ENCODE results near the gene SLC9C2.
A peak's percentile ranks its signal among the peaks of the same experiment; 100 is the strongest.
"Not testable (repeated sequence)": the region's sequence is repeated elsewhere in the genome, so short reads cannot be mapped to it uniquely, and the experiment has no call there.

SLC9C2 gene

DNA sequence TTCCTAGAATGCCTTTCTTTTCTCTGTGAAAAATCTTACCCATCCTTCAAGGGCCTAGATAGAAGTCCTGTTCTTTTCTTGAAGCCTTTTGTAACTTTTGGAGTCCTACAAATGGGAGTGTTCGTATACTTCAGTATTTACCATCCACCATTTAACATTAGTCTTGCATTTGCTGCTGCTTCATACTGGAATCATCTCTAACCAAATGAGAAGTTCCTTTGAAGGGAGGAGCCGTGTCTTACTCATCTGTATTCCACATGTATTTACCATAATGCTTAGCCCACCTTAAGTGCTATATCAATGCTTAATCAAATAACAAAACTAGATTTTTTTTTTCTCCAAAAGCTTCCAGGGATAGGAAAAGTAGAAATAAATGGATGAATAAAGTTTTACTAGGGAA lies 118.6 kb downstream of the SLC9C2 start:
- no peak for DNase-seq

DNA sequence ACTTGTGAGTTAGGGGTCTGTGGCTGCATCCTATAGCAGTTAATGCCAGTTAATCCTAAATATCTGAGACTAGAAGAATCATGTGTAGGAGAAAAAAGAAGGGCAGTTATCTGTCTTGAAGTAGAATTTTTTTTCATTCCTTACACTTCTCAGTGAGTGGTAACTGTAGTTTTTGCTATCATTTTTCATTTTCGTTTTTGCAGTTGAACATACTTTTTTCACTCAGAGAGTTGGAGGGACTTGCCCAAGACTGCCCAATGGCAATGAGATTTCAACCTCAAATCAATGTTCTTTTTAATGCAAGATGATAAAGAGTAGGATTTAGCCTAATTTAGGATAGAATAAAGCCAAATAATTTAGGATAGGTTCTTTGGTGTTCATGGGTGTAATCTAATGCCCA lies 120.2 kb downstream of the SLC9C2 start:
- no peak for DNase-seq

DNA sequence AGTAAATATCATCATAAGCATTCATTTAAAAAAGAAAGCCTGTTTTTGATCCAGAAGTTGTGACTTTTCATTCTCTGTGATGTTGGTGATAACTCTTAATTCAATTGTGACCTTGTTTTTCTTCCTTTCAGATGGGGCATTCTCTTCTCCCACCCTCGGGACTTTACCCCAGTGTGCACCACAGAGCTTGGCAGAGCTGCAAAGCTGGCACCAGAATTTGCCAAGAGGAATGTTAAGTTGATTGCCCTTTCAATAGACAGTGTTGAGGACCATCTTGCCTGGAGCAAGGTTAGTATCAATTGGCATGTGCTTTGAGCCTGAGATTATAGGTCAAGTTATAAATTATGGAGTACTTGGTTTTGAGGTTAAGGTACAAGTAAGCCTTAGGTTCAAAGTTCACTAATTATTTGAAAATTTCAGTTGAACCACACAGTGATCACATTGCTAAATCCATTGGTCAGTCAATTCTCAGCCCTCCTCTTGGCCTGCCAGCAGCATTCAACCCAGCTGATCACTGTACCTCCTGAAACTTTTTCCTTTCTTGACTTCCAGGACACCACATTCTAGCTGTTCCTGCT lies 121.6 kb downstream of the SLC9C2 start:
- no peak for DNase-seq

DNA sequence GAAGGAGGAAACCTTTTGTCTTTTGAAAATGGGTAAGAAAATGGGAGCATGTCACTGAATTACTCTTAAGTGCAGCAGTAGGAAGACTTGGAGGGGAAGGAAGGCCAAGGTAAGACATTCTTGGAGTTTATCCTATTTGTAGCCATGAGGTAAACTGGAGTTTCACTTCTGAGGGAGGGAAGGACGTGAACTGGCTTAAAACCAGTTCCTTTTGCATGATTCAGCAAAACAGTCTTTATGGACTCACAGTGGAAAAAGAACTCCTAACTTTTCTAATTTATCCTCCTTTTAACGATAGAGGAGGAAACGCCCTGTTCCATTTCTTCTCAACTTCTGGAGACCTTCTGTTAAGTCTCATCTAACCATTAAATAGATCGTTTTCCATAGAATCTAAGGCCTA lies 123.2 kb downstream of the SLC9C2 start:
- no peak for DNase-seq

DNA sequence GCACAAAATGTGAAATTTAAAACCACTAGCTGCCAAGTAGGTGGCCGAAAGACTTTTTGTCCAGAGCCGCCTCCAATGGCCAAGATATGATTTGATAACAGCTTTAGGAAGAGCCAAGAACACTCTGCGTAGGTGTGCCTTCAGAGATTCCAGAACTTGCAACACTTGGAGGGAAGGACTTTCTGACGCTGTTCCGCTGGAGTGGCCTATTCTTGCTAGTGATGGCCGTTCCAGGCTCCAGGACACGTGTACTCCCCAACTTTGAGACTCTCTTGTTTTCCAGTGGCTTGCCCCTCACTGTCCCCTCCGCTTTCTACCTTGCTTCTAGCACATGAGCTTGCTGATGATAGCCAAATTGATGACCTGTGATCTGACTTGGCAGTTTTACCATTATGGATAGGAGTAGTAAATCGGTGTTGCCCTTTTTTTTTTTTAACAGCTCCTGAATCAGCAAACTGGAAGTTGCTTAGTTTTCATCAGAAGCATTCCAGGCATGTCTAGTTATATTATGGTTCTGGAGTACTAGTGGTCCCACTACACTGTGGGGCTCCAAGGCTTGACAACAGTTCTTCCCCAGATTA lies 124.7 kb downstream of the SLC9C2 start:
- peak in 1 of 2 experiments; percentile 24 for DNase-seq

DNA sequence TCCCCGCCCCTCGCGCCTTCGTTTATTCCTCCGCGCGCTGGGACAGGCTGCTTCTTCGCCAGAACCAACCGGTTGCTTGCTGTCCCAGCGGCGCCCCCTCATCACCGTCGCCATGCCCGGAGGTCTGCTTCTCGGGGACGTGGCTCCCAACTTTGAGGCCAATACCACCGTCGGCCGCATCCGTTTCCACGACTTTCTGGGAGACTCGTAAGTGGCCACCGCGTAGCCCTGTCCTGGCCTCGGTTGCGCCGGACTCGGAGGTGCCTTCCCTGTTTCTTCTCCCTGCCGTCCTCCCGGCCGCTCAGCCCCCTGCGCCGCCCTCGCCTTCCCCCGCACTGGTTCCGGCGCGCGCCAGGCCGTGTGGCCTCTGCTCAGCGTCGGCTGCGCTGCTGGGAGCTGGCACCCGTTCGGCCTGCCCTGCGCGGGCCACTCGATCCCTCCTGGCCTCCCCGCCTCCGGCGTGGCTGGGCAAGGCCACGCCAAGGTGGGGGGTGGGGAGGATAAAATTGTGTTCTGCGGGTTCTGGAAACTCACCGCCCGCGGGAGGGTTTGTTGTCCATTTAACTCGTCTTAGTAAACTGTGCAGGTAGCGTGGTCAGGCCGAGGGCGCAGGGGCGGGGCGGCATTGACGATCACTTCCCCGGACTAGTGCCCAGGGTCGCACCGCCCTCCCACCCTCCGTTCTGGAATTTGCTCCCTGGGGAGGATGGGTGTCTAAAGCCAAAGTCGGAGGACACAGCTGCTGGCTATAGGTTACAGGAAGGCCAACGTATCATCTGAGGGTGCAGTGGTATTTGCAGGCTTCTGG lies 125.4 kb downstream of the SLC9C2 start, which contains the start of gene PRDX6:
TSS of gene PRDX6 (plus strand) at position 50 of the 808 bp plus-strand sequence. CDS start at position 113, 63 bp downstream.
- peak in 1 of 2 experiments; percentile 52 for DNase-seq

DNA sequence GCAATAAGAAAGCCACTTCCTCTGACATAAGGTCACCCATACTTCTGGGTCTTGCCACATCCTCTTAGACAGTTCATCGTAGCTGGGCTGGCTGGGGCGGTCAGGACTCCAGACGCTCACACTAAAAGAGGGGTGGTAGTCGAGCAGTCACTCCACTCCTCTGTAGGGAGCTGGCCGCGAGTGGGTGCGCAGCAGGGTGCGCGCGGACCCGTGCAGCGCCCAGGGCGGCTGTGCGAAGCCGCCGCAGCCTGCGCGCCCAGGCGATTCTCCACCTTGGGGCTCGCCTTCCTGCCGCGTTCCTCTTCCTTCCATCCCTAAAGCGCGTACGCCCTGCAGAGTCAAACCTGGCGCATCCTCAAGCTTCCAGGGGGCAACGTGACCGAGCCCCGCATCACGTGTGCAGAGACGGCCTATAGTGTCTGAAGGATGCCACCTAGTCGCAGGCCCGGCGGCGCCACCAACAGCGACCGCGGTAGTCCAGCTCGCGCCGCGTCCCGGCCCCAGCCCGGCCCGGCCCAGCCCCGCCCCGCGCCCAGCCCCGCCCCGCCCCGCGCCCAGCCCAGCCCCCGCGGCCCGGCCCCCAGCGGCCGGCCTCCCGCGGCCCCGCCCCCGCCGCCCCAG lies 126.1 kb downstream of the SLC9C2 start:
- peak; percentile 77 to 95 for DNase-seq

DNA sequence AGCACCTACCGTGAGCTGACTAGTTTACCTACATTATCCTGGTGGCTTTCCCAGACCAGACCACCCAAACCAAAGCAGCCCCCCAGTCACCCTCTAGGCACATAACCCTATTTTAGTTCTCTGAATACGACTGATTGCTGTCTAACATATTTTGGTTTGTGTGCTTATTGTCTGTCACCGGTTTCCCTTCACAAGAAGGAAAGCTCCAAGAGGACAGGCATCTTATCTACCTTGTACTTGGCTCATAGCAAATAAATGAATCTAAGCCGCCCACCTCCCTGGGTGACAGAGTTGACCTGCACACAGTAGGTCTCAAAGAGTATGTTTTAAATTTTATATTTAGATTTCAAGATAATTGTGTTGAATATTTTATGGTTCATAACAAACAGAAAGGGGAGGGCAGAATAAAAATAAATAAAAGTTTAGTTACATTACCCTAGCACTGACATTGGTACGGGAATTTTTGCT lies 126.6 kb downstream of the SLC9C2 start:
- DNase-seq = no peak

DNA sequence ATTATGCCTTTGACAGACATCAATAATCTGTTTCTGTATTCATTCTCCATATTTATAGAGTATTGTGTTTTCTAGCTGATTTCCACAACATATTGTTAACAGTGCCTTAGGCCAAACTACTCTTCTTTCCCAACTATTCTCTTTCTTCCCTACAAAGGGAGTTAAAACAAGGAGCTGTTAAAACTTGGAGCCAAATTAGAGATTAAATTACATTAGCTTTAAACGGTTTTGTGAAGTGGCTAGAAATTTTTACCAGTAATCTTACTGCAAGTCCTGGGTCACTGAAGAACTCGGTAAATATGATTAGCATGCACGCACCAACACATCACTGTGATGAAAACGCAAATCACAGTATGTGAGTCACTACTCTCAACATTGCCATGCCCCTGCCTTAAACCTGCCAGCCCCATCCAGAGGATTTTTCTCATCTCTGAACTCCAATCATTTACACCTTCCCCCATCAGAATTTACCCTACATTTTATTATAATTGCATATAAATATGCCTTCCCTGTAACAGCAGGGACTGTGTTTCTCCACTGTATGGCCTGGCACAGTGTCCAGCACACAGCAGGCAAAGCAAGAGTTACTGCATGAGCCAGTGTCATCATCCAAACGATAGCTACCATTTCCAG lies 127.2 kb downstream of the SLC9C2 start:
- DNase-seq = no peak

DNA sequence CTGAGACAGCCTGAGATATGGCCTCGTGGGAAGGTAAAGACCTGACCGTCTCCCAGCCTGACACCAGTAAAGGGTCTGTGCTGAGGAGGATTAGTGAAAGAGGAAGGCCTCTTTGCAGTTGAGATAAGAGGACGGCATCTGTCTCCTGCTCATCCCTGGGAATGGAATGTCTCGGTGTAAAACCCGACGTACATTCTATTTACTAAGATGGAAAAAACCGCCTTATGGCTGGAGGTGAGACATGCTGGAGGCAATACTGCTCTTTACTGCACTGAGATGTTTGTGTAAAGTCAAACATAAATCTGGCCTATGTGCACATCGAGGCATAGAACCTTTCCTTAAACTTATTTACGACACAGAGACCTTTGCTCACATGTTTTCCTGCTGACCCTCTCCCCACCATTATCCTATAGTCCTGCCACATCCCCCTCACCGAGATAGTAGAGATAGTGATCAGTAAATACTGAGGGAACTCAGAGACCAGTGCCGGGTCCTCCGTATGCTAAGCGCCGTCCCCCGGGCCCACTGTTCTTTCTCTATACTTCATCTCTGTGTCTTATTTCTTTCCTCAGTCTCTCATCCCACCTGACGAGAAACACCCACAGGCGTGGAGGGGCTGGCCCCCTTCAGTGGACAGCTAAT lies 128.0 kb downstream of the SLC9C2 start:
- DNase-seq = not testable (repeated sequence)

DNA sequence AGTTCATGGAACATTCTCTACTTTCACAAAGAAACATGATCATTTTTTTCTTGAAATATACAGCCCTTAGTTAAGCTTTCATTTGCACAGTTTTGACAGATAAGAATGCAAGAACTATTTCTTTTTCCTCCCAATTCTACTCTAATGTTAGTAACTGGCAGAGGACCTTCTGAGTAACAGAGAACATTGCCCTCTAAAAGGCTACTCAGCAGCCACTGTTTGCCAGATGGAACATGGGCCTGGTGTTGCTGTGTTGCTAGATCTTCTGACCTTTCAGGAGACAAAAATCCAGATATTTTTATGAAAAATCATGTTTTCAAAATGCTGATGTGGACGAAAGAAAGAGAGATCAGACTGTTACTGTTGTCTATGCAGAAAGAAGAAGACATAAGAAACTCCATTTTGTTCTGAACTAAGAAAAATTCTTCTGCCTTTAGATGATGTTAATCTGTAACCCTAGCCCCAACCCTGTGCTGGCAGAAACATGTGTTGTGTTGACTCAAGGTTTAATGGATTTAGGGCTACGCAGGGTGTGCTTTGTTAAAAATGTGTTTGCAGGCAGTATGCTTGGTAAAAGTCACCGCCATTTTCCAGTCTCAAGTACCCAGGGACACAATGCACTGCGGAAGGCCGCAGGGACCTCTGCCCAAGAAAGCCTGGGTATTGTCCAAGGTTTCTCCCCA lies 128.6 kb downstream of the SLC9C2 start:
- no peak for DNase-seq

DNA sequence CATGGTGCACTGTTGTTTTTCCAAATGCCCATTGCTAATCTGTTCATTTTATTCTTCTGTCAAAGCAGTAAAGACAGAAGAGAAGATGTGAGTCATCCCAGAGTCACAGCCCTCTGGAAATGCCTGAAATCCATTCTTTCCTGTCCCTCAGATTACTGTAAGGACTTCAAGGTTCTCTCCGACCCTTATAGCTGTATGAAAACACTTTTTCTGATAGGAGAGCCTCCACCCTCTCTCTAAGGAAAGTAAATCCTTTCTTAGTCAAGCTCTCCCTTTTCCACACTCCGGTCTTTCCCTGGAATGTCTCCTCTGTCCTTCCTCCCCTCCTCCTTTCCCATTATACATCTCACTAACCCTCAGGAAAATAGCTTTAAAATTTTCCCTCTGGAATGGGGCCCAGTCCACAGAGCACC lies 129.3 kb downstream of the SLC9C2 start:
- DNase-seq = no peak

DNA sequence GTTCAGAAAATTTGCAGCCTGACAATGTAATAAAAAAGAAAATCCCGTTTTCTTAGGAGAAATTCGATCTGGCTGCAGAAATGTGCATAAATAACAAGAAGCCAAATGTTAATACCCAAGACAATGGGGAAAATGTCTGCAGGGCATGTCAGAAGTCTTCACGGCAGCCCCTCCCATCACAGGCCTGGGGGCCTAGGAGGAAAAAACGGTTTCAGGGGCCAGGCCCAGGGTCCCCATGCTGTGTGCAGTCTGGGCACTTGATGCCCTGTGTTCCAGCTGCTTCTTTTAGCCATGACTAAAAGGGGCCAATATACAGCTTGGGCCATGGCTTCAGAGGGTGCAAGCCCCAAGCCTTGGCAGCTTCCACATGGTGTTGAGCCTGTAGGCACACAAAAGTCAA lies 132.3 kb downstream of the SLC9C2 start:
- DNase-seq = no peak

DNA sequence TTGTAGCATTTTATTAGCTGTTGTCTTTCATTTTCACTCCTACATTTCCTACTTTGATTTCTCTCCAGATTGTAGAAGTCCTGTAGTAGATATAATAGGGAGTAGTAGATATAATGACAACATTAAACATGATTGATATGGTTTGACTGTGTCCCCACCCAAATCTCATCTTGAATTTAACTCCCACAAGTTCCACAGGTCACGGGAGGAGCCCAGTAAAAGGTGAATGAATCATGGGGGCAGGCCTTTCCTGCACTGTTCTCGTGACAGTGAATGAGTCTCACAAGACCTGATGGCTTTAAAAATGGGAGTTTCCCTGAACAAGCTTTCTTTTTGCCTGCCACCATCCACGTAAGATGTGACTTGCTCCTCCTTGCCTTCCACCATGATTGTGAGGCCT lies 133.2 kb downstream of the SLC9C2 start:
- DNase-seq = no peak

DNA sequence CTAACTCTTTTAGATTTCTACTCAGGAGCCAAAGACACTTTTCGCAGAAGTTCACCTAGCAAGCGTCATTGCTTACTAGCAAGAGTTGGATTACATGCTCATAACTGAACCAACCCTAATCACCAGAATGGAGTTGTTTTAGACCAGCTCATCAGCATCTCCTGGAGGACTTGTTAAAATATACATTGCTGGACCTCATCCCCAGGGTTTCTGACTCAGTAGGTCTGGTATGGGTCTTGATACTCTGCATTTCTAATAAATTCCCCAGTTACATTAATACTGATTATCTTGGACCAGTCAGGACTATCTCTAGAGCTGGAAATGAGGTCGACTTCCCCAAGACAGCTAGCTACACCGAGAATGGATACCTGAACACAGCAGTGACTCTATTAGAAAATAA lies 135.4 kb downstream of the SLC9C2 start:
- no peak for DNase-seq

DNA sequence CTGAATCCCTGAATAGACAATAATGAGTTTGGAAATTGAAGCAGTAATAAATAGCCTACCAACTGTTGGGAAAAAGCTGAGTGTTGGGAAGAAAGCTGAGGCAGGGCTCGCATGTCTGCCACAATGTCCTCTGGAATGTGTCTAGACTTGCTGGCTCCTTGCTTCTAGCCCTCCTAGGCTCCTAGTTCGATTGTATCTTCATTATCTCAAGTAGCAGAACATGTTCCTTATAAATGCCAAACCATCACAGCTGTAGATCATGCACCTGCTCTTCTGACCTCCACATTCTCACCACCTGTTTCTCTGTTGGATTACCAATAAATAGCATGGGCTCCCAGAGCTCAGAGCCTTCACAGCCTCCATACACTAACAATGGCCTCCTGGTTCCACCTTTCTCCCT lies 138.7 kb downstream of the SLC9C2 start:
- DNase-seq = not testable (repeated sequence)

DNA sequence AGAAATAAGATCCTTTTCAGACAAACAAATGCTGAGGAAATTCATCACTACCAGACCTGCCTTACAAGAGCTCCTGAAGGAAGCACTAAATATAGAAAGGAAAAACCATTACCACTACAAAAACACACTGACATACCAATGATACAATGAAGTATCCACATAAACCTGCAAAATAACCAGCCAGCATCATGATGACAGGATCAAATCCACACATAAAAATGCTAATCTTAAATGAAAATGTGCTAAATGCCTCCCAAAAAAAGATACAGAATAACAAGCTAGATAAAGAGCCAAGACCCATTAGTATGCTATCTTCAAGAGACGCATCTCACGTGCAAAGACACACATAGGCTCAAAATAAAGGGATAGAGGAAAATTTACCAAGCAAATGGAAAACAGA lies 140.2 kb downstream of the SLC9C2 start:
- DNase-seq = not testable (repeated sequence)

DNA sequence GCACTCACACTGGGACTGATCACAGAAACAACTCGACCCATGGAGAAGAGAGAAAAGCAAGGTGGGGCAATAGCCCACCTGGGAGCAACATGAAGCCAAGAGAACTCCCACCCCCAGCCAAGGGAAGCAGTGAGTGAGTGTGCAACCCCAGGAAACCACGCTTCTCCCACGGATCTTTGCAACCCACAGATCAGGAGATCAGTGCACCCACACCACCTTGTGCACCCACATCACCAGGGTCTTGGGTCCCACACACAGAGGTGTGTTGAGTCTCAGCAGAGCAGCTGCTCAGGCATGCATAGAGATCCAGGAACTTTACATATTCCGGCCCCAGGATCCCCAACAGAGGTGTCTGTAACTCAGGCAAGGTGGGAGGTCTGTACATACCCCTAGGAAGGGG lies 143.0 kb downstream of the SLC9C2 start:
- DNase-seq = no peak

DNA sequence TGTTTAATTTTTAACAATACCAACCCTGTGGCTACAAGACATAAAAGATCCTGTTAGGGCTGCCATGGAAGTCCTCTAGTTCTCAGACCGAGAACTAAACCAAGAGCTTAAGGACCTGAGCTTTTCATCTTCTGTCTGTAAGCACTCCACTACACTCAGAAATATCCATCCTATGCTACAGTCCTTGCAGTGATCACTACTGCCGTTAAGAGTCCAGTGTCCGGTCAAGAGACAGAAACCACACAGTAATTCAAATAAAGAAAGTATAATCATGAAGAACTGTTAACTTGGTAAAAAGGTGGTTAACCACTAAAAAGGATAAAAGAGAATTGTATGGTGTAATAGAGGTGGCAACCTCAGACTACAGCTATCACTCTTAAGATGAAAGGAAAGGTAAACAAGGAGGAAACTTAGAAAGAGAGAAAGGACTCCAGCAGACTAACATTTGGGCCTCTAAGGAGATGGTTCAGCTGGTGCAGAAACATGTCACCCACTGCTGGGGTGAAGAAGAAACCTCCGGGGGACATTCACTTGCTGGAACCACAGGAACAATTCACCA lies 147.8 kb downstream of the SLC9C2 start:
- DNase-seq = no peak

DNA sequence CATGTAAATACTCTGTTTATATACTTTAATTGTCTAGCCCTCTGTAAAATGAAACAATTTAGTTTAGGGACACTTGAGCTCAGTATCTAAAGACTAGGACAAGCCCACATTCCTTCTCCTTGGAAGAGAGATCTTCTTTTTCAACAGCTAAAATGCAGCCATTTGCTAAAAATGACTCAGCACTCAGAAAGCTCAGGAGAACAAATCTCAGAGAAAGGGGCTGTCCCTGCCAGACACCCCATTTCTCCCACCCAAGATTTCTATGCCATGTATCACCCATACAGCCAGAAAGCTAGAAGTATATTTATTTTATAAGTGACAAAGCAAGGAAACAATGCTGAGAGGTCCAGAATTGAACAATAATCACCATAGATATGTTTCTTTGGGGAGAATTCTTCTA lies 148.9 kb downstream of the SLC9C2 start:
- DNase-seq = no peak

DNA sequence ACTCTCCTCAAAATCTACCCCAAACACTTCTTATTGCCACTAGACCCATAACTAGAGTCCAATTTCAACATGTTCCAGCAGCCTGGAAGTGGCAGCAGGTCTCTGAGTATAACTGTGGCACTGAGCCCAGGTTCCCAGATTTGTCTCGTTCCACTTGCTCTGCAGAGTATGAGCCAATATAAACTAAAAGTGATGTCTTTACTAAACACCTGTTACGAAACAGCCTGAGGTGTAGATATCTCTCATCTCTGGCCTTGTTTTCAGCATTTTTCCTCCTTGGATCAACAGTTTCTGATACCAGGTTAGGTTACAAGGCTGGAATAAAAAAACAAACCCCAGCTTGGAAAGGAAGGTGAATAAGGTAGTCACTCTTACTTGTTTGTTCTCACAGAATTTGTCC lies 150.9 kb downstream of the SLC9C2 start:
- peak in 1 of 2 experiments; percentile 42 for DNase-seq
